Activated T-cell treated with anti-CD3 and anti-CD28 coated beads, Interleukin-2, amount 50 U/mL, for 4 hours (primary cell): Measurements from ENCODE around the gene RER1. TPM values are rescaled to one million over a fixed set of nuclear protein-coding genes. Genes with fewer than 3 reads are reported as not detected.
A peak's percentile ranks its signal among the peaks of the same experiment; 100 is the strongest.

Source experiments
- ATAC-seq, 2 donors: fragments of 200-7000 bp; cut with Tn5 transposase; one replicate each; pipeline ENCODE4 v1.10.0; 2021
- DNase-seq: peaks from one replicate; pipeline ENCODE4 v3.0.0-alpha.2; 2020
- H3K27me3 Mint-ChIP-seq: one replicate; pipeline ENCODE4 v1.8.0; 2021; ENCODE audit warnings: low read depth, mixed read lengths
- H3K36me3 Mint-ChIP-seq: one replicate; pipeline ENCODE4 v1.8.0; 2022; ENCODE audit warnings: mixed read lengths; ENCODE audit not compliant: insufficient read depth
- H3K4me1 Mint-ChIP-seq: one replicate; pipeline ENCODE4 v1.8.0; 2021; ENCODE audit warnings: low read depth, mixed read lengths
- H3K4me3 Mint-ChIP-seq: one replicate; pipeline ENCODE4 v1.8.0; 2021; ENCODE audit warnings: mild to moderate bottlenecking, moderate library complexity, mixed read lengths
- H3K9me3 Mint-ChIP-seq: one replicate; pipeline ENCODE4 v1.8.0; 2021; ENCODE audit warnings: mixed read lengths
- total RNA-seq, 3 donors: library from RNA; stranded (reverse); gene quantifications; one replicate each; pipeline ENCODE4 v1.2.1, GENCODE V29; 2021

RER1 gene
- total RNA-seq, 3 donors from 2014 or later, result 153 to 170 (median 170) TPM

DNA sequence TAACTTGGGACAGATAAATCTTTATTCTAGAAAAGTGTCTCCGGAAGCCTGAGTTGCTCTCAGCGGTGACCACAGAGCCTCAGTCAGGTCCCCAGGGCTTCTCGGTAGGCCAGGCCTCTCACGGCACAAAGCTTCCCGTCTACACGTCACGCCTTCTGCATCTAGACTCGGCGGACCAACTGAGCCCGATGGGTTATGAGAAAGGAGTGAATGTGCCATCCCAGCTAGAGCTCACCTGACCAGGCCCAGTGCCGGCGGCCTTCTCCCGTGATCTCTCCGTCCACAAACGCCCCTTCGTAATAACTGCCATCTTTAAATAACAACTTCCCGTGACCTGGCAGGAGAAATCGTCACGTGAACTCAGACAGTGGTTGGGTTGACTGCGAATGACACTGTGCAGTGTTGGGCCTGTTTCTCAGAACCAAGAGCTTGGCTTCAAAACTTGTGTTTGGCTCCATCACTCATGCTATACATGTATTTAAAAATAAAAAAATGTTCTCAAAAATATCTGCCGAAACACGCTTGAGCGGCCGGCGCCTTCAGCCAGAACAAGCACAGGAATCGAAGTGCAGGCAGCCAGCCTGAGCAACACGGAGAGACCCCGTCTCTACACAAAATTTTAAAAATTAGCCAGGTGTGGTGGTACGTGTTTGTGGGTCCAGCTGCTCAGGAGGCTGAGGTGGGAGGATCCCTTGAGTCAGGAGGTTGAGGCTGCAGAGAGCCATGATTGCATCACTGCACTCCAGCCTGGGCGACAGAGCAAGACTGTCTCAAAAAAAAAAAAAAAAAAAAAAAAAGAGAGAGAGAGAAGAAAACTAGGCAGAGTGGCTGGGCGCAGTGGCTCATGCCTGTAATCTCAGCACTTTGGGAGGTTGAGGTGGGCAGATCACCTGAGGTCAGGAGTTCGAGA is 3.4 kb upstream of the RER1 start:
- H3K27me3 Mint-ChIP-seq, result no peaks in the 10 kb centered on the region
- no peak overlapping the region for H3K4me3 Mint-ChIP-seq
- H3K9me3 Mint-ChIP-seq, result no peaks in the 10 kb centered on the region
- DNase-seq (no peak), ATAC-seq (no peak)
- peaks cover 6% of the 10 kb centered on the region for H3K36me3 Mint-ChIP-seq
- peaks cover 11% of the 10 kb centered on the region for H3K4me1 Mint-ChIP-seq

DNA sequence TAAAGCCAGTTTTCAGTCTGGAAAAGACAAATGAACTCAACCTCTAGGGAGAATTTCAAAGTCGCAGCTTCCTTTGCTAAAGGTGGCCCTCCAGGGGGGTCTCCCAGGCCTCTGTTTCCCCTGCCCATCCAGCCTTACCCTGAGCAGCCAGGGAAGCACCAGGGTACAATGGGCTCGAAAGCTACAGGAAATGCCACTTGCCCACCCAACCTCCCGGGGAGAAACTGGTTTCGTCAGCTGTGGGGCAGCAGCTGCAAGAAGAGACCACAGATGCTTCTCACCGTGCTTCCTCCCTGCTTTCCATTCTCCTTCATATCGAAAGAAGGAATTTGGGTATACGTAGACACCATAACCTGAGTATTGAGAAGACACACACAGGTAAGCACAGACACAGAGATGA is 2.0 kb upstream of the RER1 start:
- Mint-ChIP-seq H3K4me3 (peak overlapping the region; percentile 81), H3K4me1 (peaks cover 24% of the 10 kb centered on the region), H3K36me3 (peaks cover 13% of the 10 kb centered on the region), H3K9me3 (no peaks in the 10 kb centered on the region), H3K27me3 (no peaks in the 10 kb centered on the region)
- ATAC-seq, result no peak
- no peak for DNase-seq

DNA sequence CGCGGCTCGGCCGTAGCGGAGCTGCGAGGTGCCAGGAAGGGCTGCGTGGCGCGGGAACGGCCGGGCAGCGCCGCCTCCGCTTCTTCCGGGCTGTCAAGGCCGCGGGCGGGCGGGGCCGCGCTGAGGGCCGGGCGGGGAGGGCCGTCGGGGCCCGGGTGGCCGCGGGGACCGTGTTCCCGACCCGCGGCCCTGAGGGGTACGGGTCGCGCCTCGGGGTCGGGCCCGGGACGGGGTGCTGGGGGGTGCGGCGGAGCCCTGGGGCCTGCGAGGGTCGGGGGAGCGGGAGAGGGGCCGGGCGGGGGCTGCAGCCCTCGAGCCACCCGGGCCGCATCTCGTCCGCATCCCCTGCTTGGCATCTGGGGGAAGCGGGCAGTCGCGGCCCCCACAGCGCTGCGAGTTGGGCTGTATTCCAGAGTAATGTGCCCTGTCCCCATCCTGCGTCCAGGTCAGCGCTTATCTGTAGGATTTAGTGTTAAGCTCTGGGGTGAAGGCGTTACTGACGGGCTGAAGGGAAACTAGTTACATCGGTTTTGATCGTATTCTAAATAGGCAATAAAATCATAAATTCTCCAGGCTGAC is 379 bp downstream of the RER1 start:
- Mint-ChIP-seq H3K9me3 (no peaks in the 10 kb centered on the region), H3K27me3 (no peaks in the 10 kb centered on the region), H3K4me1 (peaks cover 33% of the 10 kb centered on the region), H3K4me3 (peak overlapping the region; percentile 90), H3K36me3 (peaks cover 15% of the 10 kb centered on the region)
- DNase-seq (no peak), ATAC-seq (peak; percentile 23 to 26)

DNA sequence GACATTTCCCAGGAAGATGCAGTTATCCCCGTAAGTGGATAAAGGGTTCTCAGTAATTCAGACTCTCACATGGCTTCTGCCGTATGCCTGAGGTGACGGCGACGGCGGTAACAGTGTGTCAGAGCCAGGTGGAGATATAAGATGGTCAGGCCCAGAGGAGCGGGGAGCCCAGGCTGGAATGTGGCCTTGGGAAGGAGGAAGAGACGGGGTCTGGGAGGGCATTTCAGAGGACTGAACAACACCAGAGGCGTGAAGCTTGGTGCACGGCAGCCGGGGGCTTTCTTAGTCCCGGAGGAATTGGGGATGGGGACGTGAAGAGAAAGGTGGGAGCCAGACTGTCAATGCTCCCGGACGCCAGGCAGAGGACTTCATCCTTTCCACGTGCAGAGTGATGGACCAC is 1.0 kb downstream of the RER1 start:
- no peaks in the 10 kb centered on the region for H3K27me3 Mint-ChIP-seq
- H3K36me3 Mint-ChIP-seq, result peaks cover 18% of the 10 kb centered on the region
- no peak for ATAC-seq
- H3K9me3 Mint-ChIP-seq, result no peaks in the 10 kb centered on the region
- no peak for DNase-seq
- H3K4me3 Mint-ChIP-seq, result peak overlapping the region; percentile 90
- peaks cover 35% of the 10 kb centered on the region for H3K4me1 Mint-ChIP-seq

DNA sequence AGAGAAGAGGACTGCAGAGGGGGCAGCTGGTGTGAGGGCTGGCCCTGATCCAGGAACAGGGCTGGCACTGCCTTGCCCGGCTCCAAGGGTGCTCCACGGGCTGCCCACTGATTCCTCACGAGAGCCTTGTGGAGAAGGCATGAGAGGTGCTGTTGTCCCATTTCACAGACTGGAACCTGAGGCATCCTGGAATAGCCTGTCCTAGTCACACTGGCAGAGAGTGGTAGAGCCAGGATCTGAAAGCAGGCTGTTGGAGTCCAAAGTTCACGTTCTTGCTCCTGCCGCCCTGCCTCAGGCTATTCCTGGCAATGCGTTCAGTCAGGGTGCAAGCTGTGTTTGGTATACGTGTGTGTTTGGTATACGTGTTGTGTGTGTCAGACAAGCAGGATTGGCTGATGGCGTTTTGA is 1.8 kb downstream of the RER1 start:
- ATAC-seq, result no peak
- H3K27me3 Mint-ChIP-seq, result no peaks in the 10 kb centered on the region
- peaks cover 18% of the 10 kb centered on the region for H3K36me3 Mint-ChIP-seq
- DNase-seq, result no peak
- peaks cover 35% of the 10 kb centered on the region for H3K4me1 Mint-ChIP-seq
- H3K9me3 Mint-ChIP-seq, result no peaks in the 10 kb centered on the region
- peak overlapping the region; percentile 90 for H3K4me3 Mint-ChIP-seq

DNA sequence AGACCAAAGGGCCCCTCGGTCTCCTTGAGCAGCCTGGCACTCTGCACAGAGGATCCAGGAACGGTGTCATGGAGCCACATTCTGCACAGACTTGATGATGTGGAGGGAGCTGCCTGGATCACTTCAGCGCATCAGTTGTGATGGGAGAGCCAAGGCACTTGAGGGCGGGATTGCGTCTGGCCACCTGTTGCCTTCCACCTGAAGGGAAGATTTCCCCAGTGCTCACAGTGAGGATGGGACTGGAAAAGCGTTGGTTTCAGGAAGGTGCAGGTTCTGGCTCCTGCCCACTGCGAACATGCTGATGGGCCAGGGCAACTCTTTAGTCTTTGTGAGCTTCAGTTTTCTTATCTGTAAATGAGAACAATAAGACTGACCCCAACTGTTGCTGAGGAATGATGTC is 2.6 kb downstream of the RER1 start:
- Mint-ChIP-seq H3K4me3 (no peak overlapping the region), H3K9me3 (no peaks in the 10 kb centered on the region), H3K27me3 (no peaks in the 10 kb centered on the region), H3K4me1 (peaks cover 35% of the 10 kb centered on the region), H3K36me3 (peaks cover 20% of the 10 kb centered on the region)
- no peak for DNase-seq
- no peak for ATAC-seq

DNA sequence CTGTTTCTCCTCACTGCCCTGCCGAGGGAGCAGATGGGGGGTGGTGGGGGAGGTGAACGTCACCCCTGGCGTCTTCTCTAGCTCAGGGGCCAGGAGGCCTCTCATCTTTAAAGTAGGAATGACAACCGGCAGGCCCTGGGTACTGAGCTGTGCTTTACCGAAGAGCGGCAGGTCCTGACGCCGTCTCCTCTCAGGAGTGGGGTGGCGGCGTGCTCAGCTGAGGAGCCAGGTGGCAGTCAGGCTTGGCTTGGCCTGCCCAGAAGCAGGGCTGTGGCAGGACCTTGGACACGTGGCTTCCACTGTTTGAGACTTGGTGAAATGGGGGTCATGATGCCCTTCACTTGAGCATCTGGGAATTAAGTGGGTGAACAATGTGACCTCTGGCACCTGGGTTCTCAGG is 3.1 kb downstream of the RER1 start:
- DNase-seq (no peak), ATAC-seq (no peak)
- H3K4me3 Mint-ChIP-seq, result no peak overlapping the region
- H3K27me3 Mint-ChIP-seq, result no peaks in the 10 kb centered on the region
- H3K9me3 Mint-ChIP-seq, result no peaks in the 10 kb centered on the region
- H3K4me1 Mint-ChIP-seq, result peaks cover 35% of the 10 kb centered on the region
- peaks cover 23% of the 10 kb centered on the region for H3K36me3 Mint-ChIP-seq

DNA sequence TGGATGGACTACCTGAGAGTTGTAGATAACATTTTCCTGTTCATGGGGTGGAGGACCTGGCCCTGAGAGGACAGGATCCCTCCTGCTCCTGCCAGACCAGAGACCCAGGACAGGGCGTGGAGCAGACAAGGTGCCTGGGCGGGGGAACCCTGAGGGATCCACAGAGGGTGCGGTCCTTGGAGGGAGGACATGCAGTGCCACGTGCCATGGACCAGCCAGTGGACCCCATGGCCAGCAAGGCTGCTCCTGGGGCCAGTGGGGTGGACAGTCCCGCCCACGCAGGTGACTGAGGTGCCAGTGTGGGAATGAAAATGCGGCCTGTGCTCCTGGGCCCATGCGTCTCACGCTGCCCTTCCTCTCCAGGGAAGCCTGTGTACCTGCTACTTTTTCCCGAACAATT is 3.6 kb downstream of the RER1 start:
- DNase-seq (no peak), ATAC-seq (no peak)
- no peak overlapping the region for H3K4me3 Mint-ChIP-seq
- H3K27me3 Mint-ChIP-seq, result no peaks in the 10 kb centered on the region
- H3K36me3 Mint-ChIP-seq, result peaks cover 23% of the 10 kb centered on the region
- H3K9me3 Mint-ChIP-seq, result no peaks in the 10 kb centered on the region
- peaks cover 35% of the 10 kb centered on the region for H3K4me1 Mint-ChIP-seq

DNA sequence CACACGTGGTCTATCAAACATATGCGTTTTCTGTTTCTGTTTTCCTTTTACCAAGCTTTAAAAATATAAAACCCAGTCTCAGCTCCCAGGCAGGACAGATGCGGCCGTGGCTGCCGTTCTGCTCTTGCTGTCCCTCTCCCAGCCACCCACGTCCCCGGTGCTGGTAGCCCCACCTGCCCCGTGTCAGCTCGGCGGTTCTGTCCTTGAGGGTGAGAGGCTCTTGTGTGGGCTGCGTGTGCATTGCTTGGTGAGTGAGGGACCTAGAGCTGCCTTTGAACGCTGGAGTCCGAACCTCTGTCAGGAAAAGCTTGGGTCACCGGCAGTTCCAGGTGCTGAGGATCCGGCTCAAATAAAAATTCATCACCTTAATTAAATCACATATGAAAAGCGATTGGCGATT is 4.4 kb downstream of the RER1 start:
- Mint-ChIP-seq H3K4me1 (peaks cover 39% of the 10 kb centered on the region), H3K36me3 (peaks cover 30% of the 10 kb centered on the region), H3K9me3 (no peaks in the 10 kb centered on the region), H3K4me3 (no peak overlapping the region), H3K27me3 (no peaks in the 10 kb centered on the region)
- ATAC-seq (no peak), DNase-seq (no peak)

DNA sequence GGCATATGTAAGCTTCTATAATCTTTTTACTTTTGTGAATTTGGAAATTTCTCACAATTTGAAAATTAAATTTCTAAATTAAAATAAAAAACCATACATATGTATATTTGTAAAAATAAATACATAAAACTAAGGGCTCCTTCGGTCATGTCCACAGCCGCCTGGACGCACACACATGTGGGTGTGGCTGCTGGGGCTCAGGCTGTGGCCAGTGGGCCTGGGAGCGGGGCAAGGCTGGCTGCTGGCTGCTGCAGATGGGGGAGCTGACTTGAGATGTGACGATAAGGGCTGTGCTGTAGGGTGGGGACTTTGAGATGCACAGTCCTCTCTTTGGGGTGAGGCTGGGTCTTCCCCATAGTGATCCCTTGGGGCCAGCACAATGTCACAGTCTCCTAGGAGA is 4.8 kb downstream of the RER1 start:
- H3K27me3 Mint-ChIP-seq, result no peaks in the 10 kb centered on the region
- DNase-seq (no peak), ATAC-seq (no peak)
- H3K36me3 Mint-ChIP-seq, result peaks cover 30% of the 10 kb centered on the region
- H3K9me3 Mint-ChIP-seq, result no peaks in the 10 kb centered on the region
- peaks cover 39% of the 10 kb centered on the region for H3K4me1 Mint-ChIP-seq
- H3K4me3 Mint-ChIP-seq, result no peak overlapping the region

DNA sequence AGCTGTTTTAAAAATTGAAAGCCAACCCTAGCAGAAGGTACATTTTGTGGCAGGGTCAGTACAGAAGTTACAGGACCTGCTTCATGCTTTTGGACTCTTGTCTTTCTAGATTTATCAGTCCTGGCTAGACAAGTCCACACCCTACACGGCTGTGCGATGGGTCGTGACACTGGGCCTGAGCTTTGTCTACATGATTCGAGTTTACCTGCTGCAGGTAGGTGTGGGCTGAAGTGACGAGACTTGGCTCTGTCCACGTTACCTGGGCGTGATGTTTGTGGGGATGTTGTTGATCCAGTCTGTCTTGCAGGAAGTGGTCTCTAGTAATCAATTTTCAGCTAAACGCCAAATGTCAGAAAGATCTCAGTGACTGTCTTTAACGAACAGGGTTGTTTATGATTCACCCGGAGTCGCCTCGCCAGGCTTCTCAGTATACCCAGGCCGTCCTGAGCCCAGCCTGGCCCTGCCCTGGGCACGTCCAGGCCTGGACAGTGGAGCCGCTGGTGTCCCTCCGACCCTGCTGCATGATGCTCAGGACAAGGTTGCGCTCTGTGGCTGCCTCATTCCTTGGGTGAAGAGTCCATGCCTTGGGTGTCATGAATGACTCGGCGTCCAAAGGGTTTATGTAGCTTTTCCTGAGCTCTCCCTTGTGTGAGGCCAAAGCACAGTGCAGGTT is 5.5 kb downstream of the RER1 start:
- no peaks in the 10 kb centered on the region for H3K27me3 Mint-ChIP-seq
- DNase-seq (no peak), ATAC-seq (no peak)
- no peak overlapping the region for H3K4me3 Mint-ChIP-seq
- peaks cover 40% of the 10 kb centered on the region for H3K4me1 Mint-ChIP-seq
- peaks cover 36% of the 10 kb centered on the region for H3K36me3 Mint-ChIP-seq
- no peaks in the 10 kb centered on the region for H3K9me3 Mint-ChIP-seq

DNA sequence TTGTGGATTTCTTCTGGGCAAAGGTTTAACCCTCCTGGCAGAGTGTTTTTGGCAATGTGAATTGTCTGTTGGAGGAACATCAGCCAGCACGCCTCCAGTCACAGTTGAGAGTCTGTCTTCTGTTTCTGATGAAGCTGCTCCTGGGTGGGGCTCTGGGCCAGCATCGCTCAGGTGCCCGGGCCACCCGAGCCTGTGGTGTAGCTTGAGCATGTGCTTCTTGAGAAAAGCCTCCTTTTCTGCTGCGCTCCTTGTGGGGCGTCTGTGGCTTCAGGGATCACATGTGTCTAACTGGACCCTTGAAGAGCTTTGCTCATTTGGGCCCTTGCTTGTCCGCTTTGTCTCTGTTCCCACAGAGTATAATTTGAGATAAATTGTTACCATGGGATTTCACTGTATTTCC is 7.2 kb downstream of the RER1 start:
- Mint-ChIP-seq H3K9me3 (no peaks in the 10 kb centered on the region), H3K36me3 (peaks cover 34% of the 10 kb centered on the region), H3K4me1 (peaks cover 24% of the 10 kb centered on the region)

DNA sequence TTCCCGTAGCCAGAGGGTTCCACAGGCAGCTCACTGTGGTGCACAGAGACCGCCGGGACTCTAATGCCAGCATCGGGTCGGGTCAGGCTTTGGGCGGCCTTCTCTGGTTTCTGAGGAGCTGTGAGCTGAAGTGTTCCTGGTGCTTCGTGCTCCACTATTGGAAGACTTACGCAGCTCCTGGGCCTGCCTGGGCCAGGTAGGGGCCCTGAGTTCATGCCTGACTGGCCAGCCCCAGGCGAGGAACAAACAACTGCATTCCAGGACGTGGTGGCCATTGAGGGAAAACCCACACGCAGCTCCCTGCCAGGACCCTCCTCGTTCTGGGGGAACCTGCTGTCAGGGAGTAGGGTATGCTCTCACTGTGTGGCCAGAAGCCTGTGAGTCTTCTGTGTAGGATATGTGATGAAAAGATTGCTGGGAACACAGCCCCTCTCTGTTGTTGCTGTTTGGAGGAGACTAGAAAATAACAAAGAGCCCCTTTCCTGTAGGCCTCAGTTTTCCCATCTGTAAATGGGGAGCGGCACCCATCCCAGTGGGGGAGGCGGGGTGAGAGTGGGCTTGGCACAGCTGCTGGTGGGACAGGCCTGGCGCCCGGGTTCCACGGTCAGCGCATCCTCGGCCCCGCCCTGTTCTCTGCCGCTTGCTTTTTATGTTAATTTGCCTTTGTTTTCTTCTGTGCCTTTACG is 8.4 kb downstream of the RER1 start:
- H3K36me3 Mint-ChIP-seq, result peaks cover 36% of the 10 kb centered on the region

More for the DNA sequence above, 7.2 kb downstream of the RER1 start:
- ATAC-seq (no peak), DNase-seq (no peak)
- H3K27me3 Mint-ChIP-seq, result no peaks in the 10 kb centered on the region
- no peak overlapping the region for H3K4me3 Mint-ChIP-seq

DNA sequence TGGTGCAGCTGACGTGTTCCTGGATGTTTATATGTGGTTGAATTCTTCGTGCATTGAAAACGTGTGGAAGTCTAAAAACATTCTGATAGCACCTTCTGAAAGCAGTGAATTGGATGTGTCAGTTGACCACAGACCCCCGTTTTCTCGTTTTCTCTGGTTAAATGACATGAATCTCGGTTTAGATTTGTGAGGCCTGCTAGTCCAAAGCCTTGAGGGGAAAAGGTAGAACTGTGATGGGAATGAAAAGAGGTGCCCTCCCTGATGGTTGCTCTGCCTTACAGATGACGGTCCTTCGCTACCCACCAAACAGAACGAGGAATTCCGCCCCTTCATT is 8.9 kb downstream of the RER1 start:
- peaks cover 12% of the 10 kb centered on the region for H3K4me1 Mint-ChIP-seq
- no peaks in the 10 kb centered on the region for H3K9me3 Mint-ChIP-seq
- peaks cover 36% of the 10 kb centered on the region for H3K36me3 Mint-ChIP-seq
- peak in 1 of 2 donors; percentile 7 for ATAC-seq
- peak overlapping the region; percentile 11 for H3K4me3 Mint-ChIP-seq
- H3K27me3 Mint-ChIP-seq, result no peaks in the 10 kb centered on the region
- no peak for DNase-seq

More for the DNA sequence above, 8.4 kb downstream of the RER1 start:
- Mint-ChIP-seq H3K4me1 (peaks cover 13% of the 10 kb centered on the region), H3K4me3 (no peak overlapping the region), H3K9me3 (no peaks in the 10 kb centered on the region), H3K27me3 (no peaks in the 10 kb centered on the region)
- no peak for DNase-seq
- ATAC-seq, result peak in 1 of 2 donors; percentile 18
